DMS79 (cell line): ENCODE results near the gene ETFA.

ENCODE experiments used
- DNase-seq: peaks from one replicate; lab custom pipeline; 2025; lab: John Stamatoyannopoulos, UW

ETFA gene

DNA sequence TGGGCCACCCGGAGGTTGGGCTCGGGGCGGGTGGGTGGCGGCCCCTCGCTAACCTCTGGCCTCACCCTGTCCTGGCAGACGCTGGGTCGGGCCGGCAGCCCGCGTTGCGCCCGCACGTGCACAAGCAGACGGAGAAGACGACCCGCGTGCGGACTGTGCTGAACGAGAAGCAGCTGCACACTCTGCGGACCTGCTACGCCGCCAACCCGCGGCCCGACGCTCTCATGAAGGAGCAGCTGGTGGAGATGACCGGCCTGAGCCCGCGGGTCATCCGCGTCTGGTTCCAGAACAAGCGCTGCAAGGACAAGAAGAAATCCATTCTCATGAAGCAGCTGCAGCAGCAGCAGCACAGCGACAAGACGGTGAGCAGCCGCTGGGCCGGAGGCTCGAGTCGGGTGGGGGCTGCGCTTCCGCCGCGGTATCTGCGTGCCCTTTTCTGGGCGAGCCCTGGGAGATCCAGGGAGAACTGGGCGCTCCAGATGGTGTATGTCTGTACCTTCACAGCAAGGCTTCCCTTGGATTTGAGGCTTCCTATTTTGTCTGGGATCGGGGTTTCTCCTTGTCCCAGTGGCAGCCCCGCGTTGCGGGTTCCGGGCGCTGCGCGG is 29.0 kb upstream of the ETFA start:
- DNase-seq, result no peak

GRCh38 chr15:76339305-76340197 is 28.3 kb upstream of the ETFA start:
- no peak for DNase-seq

GRCh38 chr15:76338486-76339304 is 27.4 kb upstream of the ETFA start:
- DNase-seq, result no peak

DNA sequence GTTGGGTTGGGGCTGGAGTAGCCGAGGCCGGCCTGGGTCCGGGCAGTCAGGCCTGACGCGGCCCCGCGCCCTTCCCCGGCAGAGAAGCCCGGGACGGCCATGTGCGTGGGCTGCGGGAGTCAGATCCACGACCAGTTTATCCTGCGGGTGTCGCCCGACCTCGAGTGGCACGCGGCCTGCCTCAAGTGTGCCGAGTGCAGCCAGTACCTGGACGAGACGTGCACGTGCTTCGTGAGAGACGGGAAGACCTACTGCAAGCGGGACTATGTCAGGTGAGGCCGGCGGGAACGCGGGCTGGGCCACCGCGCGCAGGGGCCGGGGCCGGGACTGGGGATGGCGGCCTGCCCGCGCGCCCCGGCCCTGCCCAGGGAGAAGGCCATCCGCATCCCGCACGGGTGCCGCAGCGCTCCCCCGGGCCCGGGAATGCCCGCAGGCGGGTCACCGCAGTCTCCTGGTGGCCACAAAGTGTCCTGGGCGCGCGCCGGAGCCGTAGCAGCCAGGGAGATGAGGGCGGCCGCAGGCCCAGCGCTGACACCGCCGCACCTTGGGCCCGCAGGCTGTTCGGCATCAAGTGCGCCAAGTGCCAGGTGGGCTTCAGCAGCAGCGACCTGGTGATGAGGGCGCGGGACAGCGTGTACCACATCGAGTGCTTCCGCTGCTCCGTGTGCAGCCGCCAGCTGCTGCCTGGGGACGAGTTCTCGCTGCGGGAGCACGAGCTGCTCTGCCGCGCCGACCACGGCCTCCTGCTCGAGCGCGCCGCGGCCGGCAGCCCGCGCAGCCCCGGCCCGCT is 26.6 kb upstream of the ETFA start:
- DNase-seq, result no peak

DNA sequence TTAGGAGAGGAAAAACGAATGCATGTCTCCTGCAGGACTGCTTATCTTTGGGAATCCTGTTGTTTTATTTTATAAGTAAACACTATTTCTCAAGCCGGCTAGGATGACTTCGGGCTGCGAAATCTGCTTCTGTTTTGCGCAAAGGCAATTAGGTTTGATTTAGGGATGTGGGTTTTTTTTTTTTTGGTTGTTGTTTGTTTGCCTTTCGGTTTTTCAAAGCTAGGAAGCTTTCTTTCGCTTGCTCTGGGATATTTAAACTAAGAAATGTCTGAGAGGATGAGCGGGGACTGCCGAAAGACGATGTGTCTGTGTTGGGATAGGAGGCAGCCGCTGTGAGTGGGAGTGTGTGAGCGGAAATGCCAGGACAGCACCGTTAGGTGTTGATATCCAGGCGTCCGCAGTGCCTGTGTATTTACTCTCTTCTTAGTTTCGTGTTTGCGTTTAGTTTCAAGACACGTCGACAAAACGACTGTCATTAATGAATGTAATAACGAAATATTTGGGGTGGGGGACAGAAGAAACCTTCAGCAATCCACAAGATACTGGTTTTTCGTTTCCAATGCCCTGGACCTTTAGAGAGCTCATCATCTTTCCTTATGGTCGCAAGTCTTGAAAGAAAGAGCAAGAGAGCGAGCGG is 25.9 kb upstream of the ETFA start:
- DNase-seq, result no peak

- DNase-seq, result no peak
These were observed 25.2 kb upstream of the ETFA start, which contains the start of gene ISL2 for GRCh38 chr15:76336254-76337058. TSS of gene ISL2 (plus strand) at chr15:76336773. CDS start at chr15:76336884, 111 bp downstream.

- no peak for DNase-seq
These were observed 24.3 kb upstream of the ETFA start for GRCh38 chr15:76335307-76336253.

- no peak for DNase-seq
These were observed 23.4 kb upstream of the ETFA start for GRCh38 chr15:76334438-76335306.

DNA sequence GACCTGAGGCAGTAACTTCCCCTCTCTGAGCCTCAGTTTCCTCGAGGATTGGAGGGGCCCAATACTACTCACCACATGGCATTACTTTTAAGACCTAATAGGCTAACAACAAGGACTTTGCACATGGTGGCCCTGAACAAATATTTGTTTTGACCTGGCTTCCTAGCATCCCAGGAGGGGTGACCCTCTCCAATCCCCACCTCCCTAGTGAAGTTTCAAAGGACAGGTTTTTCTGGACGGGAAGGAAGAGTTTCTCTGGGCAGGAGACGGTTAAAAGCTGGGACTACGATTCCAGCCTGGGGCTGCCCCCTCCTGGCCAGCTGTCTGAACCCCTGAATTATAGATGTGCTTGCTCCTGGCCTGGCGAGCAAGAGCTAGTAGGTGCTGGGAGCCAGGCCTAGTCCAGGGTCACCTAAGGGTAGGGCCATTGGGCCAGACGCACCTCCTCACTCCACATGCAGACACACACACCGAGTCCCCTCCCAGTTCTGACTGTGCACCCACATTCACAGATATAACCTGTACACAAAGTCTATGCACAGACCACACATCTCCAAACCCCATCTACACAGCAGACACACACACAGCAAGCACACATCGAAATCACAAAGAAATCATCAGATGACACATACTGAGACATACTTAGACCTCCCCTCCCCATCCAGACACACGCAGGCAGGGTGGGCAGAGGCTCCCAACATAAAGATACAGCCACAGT is 22.6 kb upstream of the ETFA start:
- DNase-seq, result no peak

- DNase-seq, result no peak
These were observed 22.0 kb upstream of the ETFA start for GRCh38 chr15:76333309-76333708.

DNA sequence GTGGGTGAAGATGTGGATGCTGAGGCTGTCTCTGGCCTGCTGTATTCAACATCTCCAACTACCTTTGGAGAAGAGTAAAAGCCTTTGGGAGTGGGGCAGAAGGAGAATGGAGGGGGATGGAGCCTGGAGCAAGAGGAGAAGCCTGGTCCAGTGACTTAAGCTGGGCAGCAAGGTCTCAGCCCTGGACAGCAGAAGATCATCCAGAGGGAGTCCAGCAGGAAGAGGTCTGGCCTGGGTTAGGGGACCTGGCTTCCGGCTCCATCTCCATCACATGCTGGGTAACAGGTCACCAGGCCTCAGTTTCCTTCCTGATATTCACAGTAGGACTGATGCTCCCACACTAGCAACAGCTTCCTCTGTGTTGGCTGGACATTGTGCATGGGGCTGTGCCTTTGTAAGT is 21.5 kb upstream of the ETFA start:
- DNase-seq, result no peak

GRCh38 chr15:76330080-76330680 is 18.9 kb upstream of the ETFA start:
- no peak for DNase-seq

DNA sequence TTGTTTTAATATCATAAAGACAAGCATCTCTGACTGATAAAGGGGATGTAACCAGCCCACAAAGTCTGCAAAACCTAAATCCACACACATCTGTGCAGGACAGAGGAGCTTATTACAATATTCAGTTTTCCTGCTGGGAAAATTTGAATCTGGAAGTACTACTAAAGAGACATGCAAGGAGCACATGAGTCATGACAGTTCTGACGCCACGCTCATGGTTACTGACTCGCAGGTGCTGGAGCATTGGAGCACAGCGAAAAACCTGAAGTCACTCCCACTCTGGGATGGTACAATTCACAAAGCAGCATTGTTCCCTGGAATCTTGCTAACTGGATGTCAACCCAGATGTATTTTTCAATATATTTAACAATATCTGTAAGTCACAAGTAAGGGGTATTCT is 17.7 kb upstream of the ETFA start:
- DNase-seq, result no peak

DNA sequence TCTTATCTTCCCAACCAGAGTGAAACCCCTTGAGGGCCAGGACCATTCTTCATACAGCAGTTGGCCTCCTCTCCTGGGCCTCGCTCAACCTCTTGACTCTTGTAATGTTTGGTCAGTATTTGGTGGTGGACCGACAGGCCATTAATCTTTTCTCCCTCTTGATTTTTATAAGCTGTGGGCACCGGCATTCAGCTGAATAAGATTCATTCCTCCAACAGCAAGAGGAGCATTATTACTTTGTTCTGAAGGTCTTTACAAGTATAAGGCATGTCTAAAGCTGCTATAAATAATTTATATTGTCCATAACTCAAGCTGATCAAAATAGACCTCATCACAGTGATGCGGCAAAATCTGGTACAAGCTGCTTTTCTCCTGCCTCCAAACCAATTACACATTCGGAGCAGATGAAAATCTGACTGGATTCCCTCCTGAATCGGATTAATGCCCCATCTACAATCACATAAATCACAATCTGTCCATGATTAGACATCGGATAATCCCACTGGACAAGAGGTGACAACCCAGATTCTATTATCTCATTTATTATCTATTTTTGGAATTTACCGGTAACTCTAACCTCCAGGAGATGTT is 16.9 kb upstream of the ETFA start:
- no peak for DNase-seq

GRCh38 chr15:76327191-76328105 is 16.2 kb upstream of the ETFA start:
- no peak for DNase-seq

DNA sequence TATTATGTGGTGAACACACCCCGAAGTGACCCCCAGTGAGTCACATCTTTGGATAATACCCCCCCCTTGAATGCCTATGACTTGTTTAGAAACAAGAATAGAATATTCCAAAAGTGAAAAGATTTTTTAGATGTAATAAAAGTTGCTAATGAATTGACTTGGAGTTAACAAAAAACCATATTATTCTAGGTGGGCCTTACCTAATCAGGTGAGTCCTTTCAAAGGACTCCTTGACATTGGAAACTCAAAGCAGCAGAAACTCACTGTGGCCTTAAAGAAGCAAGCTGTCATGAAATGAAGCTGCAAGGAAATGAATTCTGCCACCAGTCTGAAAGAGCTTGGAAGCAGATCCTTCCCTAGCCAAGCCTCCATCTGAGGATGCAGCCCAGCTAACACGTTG is 14.4 kb upstream of the ETFA start:
- no peak for DNase-seq
